Measurements from ENCODE around the gene WDR18.
"Not testable (repeated sequence)": the region's sequence is repeated elsewhere in the genome, so short reads cannot be mapped to it uniquely, and the experiment has no call there.

The WDR18 gene

DNA sequence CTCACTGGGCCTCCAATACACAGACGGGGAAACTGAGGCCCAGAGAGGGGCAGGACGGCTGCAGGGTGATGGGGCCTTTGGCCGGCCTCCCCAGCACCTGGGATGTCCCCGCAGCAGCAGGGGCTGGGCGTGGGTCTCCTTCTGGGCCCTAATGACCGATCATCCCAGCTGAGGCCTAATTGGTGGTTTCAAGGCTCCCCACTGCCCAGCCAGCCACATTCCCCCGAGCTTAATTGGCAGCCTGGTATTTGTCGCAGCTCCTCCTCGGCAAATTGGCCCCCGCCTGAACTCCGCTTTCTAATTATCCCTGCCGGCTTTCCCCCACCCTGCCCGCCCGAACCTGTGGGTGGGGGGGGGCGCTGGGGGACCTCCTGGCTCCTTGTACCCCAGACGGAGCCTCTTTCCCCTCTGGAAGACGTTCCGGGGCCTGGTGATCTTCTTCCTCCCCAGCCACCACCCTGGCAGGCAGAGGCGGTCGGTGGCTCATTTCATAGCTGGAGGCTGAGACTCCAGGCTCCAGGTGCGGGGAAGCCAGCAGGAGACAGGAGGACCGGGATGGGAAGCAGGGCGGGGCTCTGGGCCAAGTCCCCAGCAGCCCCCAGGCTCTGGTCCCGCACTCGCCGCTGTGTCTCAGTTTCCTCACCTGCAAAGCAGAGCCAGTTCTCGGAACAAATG lies 27.2 kb upstream of the WDR18 start:
- H3K4me3 Mint-ChIP-seq: no peak overlapping the region
- no peaks in the 10 kb centered on the region for H3K9me3 Mint-ChIP-seq
- no peak overlapping the region for H3K27ac Mint-ChIP-seq
- H3K36me3 Mint-ChIP-seq: peaks cover 14% of the 10 kb centered on the region
- H3K4me1 Mint-ChIP-seq: peaks cover 18% of the 10 kb centered on the region
- no peak for ATAC-seq
- DNase-seq (ENCODE audit: low spot score in 2 of 2): no peak

DNA sequence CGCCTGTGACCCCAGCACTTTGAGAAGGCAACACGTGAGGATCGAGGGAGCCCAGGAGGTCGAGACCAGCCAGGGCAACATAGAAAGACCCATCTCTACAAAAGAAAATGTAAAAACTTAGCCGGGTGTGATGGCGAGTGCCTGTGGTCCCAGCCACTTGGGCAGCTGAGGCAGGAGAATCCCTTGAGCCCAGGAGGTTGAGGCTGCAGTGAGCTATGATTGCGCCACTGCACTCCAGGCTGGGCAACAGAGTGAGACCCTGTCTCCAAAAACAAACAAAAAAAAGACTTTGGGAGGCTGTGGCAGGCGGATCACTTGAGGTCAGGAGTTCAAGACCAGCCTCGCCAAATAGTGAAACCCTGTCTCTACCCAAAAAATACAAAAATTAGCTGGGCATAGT lies 26.6 kb upstream of the WDR18 start:
- not testable (repeated sequence) for H3K9me3 Mint-ChIP-seq; DNase-seq (ENCODE audit: low spot score in 2 of 2); ATAC-seq; H3K4me3 Mint-ChIP-seq; H3K27ac Mint-ChIP-seq
- peaks cover 14% of the 10 kb centered on the region for H3K36me3 Mint-ChIP-seq
- H3K4me1 Mint-ChIP-seq: peaks cover 18% of the 10 kb centered on the region

DNA sequence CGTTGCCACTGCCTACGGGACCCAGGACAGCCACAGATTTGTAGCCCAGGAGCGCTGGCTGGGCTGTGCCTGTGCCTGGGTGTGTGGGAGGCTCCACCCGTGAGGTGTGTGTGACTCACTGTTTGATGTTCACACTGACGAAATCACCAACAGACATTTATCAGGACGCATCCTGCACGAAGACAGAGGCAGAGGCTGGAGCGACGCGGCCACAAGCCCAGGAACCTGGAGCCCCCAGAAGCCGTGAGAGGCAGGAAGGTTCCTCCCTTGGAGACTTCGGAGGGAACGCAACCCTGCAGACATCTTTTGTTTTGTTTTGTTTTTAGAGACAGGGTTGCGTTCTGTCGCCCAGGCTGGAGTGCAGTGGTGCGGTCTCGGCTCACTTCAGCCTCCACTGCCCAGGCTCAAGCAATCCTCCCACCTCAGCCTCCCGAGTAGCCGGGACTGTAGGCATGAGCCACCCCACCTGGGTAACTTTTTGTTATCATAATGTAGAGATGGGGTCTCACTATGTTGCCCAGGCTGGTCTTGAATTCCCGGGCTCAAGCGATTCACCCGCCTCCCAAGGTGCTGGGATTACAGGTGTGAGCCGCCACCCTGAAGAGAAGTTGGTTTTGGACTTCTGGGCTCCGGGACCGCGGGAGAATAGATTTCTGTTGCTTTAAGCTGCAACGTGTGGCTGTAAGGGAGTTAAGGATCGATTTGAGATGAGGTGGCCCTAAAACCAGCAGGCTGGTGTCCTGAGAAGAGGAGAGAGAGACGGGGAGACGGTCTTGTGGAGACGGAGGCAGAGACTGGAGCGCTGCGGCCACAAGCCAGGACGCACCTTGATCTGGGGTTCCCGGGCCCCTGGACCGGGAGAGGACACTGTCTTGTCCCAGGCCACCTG lies 24.9 kb upstream of the WDR18 start:
- DNase-seq (ENCODE audit: low spot score in 2 of 2): no peak
- Mint-ChIP-seq H3K27ac (peak overlapping the region; percentile 20), H3K4me3 (peak overlapping the region; percentile 19)

DNA sequence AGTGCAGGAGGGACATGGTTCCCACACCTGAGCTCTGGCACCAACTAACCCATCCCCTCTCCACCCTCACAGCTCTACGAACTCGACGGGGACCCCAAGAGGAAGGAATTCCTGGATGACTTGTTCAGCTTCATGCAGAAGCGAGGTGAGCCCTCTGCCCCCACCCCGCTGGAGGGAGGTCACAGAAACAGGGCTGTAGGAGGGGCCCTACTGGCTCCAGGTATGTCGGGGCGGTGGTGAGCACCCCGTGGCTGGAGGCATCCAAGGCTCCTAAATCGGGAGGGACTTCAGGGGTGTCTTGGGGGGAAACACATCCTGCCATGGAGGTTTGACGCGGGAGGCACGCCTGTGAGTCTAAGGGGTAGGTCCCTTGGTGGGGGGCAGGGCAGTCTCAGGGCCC lies 24.1 kb upstream of the WDR18 start:
- peaks cover 26% of the 10 kb centered on the region for H3K36me3 Mint-ChIP-seq
- H3K27ac Mint-ChIP-seq: no peak overlapping the region
- no peaks in the 10 kb centered on the region for H3K9me3 Mint-ChIP-seq
- no peak overlapping the region for H3K4me3 Mint-ChIP-seq
- DNase-seq (ENCODE audit: low spot score in 2 of 2): no peak
- ATAC-seq: no peak
- H3K4me1 Mint-ChIP-seq: peaks cover 6% of the 10 kb centered on the region

More for the DNA sequence above, 24.9 kb upstream of the WDR18 start:
- Mint-ChIP-seq H3K9me3 (no peaks in the 10 kb centered on the region), H3K36me3 (peaks cover 18% of the 10 kb centered on the region), H3K4me1 (peaks cover 6% of the 10 kb centered on the region)
- peak; percentile 92 for ATAC-seq

DNA sequence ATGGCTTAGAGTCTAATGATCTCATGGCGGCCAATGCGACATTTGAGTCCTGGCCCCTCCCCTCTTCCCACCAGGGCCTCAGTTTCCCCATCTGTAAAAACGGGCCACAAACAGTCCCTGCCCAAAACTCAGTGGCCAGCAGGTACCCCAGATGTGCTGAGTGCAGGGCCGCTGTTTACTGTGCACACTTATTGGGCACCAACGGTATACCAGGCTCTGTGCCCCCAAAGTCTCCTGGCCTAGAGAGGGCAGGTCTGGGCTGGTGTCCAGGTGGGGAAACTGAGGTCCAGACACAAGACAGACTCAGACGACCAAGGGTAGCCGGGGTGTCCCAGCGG lies 23.6 kb upstream of the WDR18 start:
- Mint-ChIP-seq H3K4me1 (peaks cover 6% of the 10 kb centered on the region), H3K36me3 (peaks cover 32% of the 10 kb centered on the region), H3K4me3 (no peak overlapping the region), H3K9me3 (no peaks in the 10 kb centered on the region), H3K27ac (no peak overlapping the region)
- ATAC-seq: no peak
- DNase-seq (ENCODE audit: low spot score in 2 of 2): no peak

DNA sequence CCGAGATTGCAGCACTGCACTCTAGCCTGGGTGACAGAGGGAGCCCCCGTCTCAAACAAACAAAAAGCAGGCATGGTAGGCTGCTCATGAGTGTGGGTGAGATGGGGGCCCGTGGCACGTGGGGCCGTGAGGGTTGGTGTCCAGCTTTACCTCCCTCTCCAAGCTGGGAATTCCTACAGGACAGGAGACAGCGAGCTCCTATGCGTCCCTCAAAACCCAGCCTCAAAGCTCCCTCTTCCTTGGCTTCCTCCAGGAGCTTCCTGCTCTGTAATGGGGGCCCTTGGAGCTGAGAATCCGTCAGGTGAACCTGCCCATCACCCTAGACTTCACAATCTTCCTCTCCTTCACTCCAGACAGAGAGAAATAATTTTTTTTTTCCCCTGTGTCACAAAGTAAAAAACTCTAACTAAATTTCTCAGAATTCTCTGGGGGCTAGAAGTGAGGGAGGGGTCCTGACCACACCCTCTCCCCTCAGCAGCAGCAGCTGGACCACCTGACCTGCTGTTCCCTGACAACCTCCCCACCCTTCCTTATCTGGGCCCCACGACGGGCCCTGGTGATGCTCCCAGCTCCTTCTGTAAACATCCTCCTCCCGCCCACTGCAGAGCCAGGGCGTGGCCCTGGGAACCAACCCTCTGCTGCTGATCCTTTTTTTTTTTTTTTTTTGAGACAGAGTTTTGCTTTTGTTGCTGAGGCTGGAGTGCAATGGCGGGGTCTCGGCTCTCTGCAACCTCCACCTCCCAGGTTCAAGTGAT lies 22.1 kb upstream of the WDR18 start:
- Mint-ChIP-seq H3K27ac (no peak overlapping the region), H3K4me3 (no peak overlapping the region), H3K36me3 (peaks cover 46% of the 10 kb centered on the region), H3K9me3 (no peaks in the 10 kb centered on the region), H3K4me1 (peaks cover 6% of the 10 kb centered on the region)
- DNase-seq (ENCODE audit: low spot score in 2 of 2) (no peak), ATAC-seq (no peak)

DNA sequence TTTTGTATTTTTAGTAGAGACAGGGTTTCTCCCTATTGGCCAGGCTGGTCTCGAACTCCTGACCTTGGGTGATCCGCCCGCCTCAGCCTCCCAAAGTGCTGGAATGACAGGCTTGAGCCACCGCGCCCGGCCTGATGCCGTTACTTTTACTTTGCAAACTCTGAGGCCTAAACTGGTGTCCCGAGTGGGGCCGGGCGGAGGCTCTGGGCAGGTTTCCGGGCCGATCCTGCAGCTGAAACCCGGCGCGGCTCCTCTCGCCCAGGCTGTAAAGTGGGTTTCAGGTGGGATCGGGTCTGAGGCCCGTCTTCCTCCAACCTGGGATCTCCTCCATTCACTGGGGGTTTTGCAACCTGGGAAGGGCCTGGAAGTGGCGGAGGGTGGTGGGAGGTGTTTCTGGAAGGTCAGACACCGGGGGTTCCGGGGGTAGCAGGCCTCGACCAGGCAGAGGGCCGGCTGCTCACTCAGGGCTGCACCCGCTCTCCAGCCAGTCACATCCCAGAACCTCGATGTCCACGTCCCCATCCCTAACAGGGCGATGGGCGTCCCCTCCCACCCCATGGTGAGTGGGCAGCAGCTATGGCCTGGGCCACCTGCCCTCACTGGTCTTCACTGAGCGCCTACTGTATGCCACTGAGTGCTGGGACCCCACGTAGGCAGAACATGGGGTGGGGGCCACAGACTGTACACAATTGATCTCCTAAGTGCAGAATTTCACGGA lies 21.3 kb upstream of the WDR18 start:
- ATAC-seq (no peak), DNase-seq (ENCODE audit: low spot score in 2 of 2) (no peak)
- Mint-ChIP-seq H3K9me3 (no peaks in the 10 kb centered on the region), H3K36me3 (peaks cover 54% of the 10 kb centered on the region), H3K4me1 (peaks cover 6% of the 10 kb centered on the region), H3K27ac (no peak overlapping the region), H3K4me3 (no peak overlapping the region)

DNA sequence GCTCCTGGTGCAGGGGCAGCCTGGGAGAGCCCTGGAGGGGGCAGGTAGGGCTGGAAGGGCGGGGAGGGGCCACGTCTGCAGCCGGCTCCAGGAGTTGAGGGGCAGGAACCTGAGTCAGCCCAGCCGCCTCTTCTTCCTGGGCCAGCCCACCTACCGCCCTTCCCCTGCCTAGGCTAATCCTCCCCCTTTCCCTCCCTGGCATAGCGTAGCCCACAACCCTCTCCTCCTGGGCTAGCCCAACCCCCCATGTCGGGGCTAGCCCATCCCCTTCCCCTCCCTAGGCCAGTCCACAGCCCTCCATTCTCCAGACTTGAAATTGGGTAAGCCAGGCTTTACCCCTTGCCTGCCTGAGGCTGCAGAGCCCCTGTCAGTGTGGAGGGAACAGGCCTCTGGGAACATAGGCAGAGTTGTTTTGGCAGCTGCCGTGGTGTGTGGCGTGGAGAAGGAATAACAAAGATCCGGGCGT lies 20.6 kb upstream of the WDR18 start:
- no peak overlapping the region for H3K4me3 Mint-ChIP-seq
- ATAC-seq (no peak), DNase-seq (ENCODE audit: low spot score in 2 of 2) (no peak)
- H3K36me3 Mint-ChIP-seq: peaks cover 61% of the 10 kb centered on the region
- no peaks in the 10 kb centered on the region for H3K9me3 Mint-ChIP-seq
- peaks cover 6% of the 10 kb centered on the region for H3K4me1 Mint-ChIP-seq
- no peak overlapping the region for H3K27ac Mint-ChIP-seq

DNA sequence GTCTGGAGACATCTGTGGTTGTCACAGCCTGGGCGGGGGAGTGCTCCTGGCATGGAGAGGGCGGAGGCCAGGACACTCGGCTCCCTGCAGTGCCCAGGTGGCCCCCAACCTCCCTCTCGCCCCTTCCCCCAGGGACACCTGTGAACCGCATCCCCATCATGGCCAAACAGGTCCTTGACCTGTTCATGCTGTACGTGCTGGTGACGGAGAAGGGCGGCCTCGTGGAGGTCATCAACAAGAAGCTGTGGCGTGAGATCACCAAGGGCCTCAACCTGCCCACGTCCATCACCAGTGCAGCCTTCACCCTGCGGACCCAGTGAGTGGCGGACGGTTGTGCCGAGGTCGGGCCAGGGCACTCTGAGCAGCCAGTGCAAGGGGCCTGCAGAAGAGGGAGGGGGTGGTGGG lies 20.0 kb upstream of the WDR18 start:
- peaks cover 63% of the 10 kb centered on the region for H3K36me3 Mint-ChIP-seq
- no peak overlapping the region for H3K4me3 Mint-ChIP-seq
- no peak for ATAC-seq
- no peak for DNase-seq (ENCODE audit: low spot score in 2 of 2)
- H3K9me3 Mint-ChIP-seq: no peaks in the 10 kb centered on the region
- H3K27ac Mint-ChIP-seq: no peak overlapping the region
- H3K4me1 Mint-ChIP-seq: no peaks in the 10 kb centered on the region

DNA sequence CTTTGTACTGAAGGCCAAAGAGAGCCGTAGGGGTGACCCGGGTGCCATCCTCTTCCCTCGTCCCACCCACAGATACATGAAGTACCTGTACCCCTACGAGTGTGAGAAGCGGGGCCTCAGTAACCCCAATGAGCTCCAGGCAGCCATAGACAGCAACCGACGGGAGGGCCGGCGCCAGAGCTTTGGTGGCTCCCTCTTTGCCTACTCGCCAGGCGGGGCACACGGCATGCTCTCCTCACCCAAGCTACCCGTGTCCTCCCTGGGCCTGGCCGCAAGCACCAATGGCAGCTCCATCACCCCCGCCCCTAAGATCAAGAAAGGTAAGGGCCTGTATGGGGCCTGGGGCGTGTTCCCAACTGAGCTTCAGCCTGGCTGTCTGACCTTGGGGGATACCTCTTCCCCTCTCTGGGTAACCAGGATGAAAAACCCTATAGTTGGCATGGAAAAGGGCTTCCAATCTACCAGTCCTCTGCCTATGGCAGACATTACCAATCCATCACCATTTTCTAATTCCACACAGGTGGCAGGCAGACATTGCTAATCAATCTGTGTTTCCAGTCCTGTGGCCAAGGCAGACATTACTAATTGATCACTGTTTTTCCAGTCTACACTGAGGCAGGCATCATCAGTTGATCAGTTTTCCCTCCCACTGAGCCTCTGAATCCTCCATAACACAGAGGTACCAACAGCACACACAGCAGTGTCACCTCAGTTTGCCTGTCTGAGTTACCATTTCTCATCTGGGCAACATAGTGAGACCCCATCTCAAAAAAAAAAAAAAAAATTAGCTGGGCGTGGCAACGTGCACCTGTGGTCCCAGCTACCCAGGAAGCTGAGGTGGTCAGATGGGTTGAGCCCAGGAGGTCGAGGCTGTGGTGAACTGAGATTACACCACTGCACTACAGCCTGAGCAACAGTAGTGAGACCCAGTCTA lies 19.1 kb upstream of the WDR18 start:
- Mint-ChIP-seq H3K4me1 (no peaks in the 10 kb centered on the region), H3K4me3 (no peak overlapping the region), H3K9me3 (no peaks in the 10 kb centered on the region), H3K36me3 (peaks cover 69% of the 10 kb centered on the region), H3K27ac (no peak overlapping the region)
- no peak for ATAC-seq
- DNase-seq (ENCODE audit: low spot score in 2 of 2): no peak

DNA sequence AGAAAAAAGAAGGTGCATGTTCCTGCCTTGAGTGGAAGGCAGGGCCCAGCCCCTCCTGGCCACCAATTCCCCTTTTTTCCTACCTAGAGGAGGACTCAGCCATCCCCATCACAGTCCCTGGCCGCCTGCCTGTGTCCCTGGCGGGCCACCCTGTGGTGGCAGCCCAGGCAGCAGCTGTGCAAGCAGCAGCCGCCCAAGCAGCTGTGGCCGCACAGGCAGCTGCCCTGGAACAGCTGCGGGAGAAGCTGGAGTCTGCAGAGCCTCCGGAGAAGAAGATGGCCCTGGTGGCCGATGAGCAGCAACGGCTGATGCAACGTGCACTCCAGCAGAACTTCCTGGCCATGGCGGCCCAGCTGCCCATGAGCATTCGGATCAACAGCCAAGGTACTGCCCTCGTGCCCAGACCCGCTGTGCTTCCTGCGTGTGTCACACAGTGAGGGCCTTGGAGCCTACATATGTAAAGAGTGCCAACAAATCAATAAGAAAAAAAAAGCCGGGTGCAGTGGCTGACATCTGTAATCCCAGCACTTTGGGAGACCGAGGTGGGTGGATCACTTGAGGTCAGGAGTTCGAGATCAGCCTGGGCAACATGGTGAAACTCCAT lies 17.6 kb upstream of the WDR18 start:
- Mint-ChIP-seq H3K4me3 (no peak overlapping the region), H3K27ac (no peak overlapping the region), H3K4me1 (no peaks in the 10 kb centered on the region), H3K36me3 (peaks cover 78% of the 10 kb centered on the region), H3K9me3 (no peaks in the 10 kb centered on the region)
- ATAC-seq (no peak), DNase-seq (ENCODE audit: low spot score in 2 of 2) (no peak)

DNA sequence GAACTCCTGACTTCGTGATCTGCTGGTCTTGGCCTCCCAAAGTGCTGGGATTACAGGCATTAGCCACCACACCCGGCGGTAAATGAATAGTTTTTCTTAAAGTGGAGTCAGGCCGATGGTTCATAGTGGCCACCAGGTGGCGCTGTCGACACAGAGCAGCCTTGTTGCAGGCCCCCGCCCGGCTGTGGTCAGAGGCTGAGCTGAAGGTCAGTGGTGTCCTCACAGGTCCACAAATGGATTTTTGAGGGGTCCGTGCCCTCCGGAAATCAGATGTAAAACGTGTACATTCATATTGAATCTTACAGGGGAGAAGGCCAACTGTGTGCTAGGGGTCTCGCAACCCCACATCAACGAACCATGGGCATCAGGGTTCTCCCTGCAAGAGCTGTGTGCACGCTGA lies 13.4 kb upstream of the WDR18 start:
- Mint-ChIP-seq H3K27ac (peak overlapping the region; percentile 87), H3K9me3 (no peaks in the 10 kb centered on the region), H3K4me3 (no peak overlapping the region), H3K4me1 (no peaks in the 10 kb centered on the region), H3K36me3 (peaks cover 73% of the 10 kb centered on the region)
- no peak for ATAC-seq
- DNase-seq (ENCODE audit: low spot score in 2 of 2): peak in 1 of 2 donors; percentile 54

DNA sequence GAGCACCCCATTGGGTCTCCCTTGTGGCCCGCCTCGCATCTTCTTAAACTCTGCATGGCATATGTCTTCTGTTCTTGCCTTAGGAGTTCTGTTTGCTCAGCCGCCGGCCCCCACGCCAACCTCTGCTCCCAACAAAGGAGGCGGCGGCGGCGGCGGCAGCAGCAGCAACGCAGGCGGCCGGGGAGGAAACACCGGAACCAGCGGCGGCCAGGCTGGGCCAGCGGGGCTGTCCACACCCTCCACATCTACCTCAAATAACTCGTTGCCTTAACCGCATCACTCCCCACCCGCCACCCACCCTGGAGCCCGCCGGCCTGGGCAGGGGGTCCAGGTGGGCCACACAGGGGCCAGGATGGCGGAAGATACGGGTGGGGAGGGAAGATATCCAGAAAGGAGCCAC lies 12.3 kb upstream of the WDR18 start:
- Mint-ChIP-seq H3K4me3 (no peak overlapping the region), H3K27ac (no peak overlapping the region), H3K9me3 (no peaks in the 10 kb centered on the region), H3K4me1 (no peaks in the 10 kb centered on the region), H3K36me3 (peaks cover 62% of the 10 kb centered on the region)
- no peak for ATAC-seq
- no peak for DNase-seq (ENCODE audit: low spot score in 2 of 2)

DNA sequence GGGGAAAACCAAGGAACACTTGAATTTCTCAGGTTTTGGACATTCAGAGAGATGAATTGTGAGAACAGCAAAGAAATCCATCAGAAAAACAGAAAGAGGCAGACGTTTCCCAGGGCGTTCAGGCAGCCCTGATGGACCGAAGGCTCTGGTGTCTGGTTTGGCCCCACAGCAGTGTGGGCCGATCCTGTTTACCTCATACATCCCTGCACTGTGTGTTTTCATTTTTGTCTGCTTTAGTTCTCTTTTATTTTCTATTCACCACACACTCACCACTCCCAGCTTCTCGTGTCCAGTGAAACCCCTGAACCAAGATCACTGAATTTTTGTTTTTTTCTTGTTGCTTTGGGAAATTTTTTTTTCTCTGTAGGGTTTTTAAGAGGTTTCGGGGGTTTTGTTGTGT lies 11.9 kb upstream of the WDR18 start:
- no peak for ATAC-seq
- H3K4me3 Mint-ChIP-seq: no peak overlapping the region

More for the DNA sequence above, 11.9 kb upstream of the WDR18 start:
- no peak overlapping the region for H3K27ac Mint-ChIP-seq
- H3K36me3 Mint-ChIP-seq: peaks cover 57% of the 10 kb centered on the region
- no peaks in the 10 kb centered on the region for H3K9me3 Mint-ChIP-seq
- DNase-seq (ENCODE audit: low spot score in 2 of 2): no peak
- H3K4me1 Mint-ChIP-seq: no peaks in the 10 kb centered on the region
